ENCODE results near the gene PIGZ.
"Not testable (repeated sequence)": the region's sequence is repeated elsewhere in the genome, so short reads cannot be mapped to it uniquely, and the experiment has no call there.

The PIGZ gene

DNA sequence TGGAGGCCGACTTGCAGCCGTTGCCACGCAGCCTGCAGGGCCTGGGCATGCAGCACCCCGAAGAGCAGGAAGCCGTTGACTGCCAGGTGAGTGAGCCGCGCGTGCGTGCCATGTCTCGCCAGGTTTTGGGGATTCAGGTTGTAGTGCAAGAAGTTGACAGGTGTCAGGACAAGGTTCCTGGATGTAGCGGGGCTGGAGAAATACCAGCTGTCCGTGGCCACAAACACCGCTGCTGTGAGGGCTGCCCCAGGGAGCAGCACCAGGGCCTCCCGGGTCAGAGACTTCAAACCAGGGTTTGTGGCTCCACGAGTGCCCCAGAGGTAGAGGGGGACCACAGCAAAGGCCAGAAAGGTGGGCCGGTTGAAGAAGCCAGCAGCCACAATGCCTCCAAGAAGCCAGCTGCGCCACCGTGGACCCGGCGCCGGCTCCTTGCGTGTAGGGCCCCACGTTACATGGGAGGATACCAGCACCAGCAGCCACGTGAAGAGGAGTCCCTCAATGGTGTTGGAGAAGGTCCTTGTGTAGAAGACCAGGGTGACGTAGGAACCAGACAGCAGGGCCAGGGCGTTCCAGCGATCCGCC is 20.7 kb downstream of the PIGZ start:
- no peak for DNase-seq

DNA sequence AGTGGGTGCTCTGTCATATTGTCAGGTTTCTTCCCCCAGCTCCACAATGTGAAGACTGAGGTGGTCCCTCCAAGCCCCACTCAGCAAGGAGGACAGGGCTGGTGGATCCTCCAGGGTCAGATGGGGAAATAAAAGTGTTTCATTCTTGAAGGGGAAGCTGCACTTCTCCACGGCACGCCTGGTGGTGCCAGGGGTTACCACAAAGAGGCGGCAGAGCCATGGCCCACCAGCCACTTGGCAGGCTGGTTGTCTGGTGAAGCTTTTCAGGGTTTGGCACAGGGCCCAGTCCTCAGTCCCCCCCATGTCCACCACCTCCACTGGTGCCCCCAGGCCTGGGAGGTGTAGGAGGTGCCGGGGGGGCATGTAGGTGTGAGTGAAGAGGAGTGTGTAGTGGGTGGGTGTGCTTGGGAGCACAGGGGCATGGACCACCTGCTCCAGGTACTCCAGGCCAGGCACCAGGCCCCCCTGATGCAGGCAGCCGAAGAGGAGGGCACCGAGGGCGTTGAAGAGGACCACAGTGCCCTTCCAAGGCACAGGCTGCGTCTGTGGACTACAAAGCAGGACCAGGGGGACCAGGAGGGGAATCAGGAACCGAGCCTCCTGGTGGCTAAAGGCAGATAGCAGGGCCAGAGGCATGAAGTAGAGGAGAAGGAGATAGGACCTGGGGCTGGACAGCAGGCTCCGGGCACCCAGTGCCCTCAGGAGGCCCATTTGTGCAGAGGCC is 21.3 kb downstream of the PIGZ start:
- DNase-seq: no peak

GRCh38 chr3:196944037-196944790 is 24.4 kb downstream of the PIGZ start:
- not testable (repeated sequence) for DNase-seq

- peak; percentile 38 for DNase-seq
These were observed 25.7 kb downstream of the PIGZ start for GRCh38 chr3:196942915-196943277.

GRCh38 chr3:196942226-196942914 is 26.3 kb downstream of the PIGZ start, which contains the start of gene NCBP2:
NCBP2 (minus strand) TSS chr3:196942528; CDS start chr3:196942503, 25 bp downstream.
- peak; percentile 99 for DNase-seq

- DNase-seq: peak; percentile 64
These were observed 26.9 kb downstream of the PIGZ start for GRCh38 chr3:196941729-196942225.

- DNase-seq: no peak
These were observed 30.1 kb downstream of the PIGZ start for GRCh38 chr3:196938576-196938975.

DNA sequence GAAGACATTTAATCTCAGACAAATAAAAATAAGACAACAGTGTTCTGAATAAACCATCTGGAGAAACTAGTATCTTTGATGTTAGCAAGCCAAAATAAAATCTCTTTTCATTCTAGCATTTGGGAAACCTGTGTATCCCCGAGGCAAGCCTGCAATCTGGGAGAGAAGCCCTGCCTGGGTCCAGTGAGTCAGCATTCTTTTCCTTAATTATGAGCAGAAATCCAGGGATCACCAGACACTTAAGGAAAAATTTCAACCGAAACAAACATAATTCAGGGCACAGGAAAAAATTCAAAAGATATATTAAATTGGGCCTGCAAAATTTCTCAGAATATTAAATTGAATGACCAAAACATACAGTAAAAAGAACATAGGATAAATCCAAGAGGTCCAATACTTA is 30.5 kb downstream of the PIGZ start:
- DNase-seq: no peak

GRCh38 chr3:196936288-196936687 is 32.3 kb downstream of the PIGZ start:
- DNase-seq: no peak

- no peak for DNase-seq
These were observed 36.0 kb downstream of the PIGZ start for GRCh38 chr3:196932600-196932999.

DNA sequence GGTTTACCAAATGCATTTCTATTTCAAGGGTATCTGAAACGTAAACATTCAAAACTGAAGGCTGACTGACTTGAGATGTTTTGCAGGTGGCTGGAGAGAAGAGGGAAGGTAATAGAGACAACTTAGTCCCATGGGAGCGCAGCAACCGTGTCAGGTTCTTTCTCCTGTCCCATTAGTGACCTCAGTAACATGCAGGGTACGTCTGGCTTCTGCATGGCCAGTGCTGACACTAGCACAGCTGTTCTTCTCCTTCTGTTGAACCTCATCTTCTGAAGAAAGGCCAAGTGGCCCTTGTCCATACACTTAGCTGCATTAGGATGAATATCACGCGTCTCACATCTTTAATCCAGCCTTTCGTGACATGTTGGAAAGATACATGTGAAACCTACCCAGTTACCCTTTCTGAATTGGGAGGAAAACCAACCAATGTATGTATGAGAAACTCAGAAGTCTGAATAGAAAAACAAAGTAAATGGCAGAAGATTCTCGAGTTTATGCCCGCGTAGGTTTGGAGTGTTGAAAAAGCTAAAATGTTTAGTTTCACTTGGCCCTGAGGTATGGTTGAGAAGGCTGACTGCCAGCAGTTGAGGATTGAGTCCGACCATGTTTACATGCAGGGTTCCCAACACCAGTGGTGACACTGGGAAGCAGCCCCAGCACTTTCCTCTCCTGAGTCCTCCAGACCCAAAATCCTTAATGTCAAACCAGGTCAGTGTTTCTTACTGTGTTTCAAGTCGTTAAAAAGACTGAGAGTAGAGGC is 36.6 kb downstream of the PIGZ start:
- no peak for DNase-seq

DNA sequence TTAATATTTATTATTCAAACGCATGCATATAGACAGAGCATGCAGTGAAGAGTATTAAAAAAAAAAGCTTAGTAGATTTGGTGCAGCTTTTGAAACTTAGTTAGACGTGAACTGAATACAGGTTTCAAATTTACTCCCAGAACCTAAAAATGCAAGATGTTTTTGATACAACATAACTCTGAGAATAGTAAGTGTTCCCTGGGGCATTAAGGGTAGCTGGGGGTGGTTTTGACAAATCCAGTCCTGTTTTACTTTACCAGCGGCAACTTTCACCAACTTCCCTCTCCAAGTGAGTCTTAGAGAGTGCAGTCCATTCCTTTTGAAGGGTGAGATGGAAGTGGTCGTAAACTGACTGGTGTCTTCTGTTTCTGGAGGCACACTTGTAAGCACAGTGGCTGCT is 37.5 kb downstream of the PIGZ start:
- no peak for DNase-seq

DNA sequence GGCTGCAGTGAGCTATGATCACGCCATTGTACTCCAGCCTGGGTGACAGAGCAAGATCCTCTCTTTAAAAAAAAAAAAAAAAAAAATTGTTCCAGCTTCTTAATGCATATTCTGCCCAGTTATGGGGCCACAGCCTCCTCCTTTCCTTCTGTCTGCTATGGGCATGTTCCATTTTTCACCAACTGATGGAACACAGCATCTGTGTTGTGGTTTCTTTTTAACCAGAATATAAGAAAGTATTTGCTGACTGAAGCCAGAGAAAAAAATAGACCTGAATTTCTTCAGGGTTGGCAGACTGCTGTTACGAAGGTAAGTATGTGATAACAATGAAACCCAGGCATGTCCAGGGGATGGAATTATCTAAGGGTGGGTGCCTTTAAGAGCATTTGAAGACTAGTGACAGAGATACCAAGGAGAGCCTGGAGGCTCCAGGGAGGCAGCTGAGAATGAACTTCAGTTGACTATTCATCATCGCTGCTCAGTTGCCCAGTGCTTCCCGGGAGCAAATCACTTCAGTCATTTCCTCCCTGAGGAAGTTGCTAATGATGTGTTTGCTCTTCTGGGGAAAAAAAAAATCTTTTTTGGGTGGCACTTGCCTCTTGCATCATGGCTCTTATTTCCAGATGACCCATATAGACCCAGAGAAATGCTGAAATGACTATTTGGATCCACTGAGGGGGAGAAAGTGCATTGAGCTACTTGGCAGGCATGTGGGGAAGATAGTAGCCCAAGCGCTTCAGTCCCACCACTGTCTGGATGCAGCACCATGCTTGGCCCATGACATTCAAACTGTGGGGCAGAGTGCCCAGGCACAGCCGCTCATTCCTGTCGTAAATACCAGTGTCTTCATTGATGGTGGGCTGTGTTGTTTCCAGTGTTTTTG is 40.8 kb downstream of the PIGZ start:
- DNase-seq: no peak

DNA sequence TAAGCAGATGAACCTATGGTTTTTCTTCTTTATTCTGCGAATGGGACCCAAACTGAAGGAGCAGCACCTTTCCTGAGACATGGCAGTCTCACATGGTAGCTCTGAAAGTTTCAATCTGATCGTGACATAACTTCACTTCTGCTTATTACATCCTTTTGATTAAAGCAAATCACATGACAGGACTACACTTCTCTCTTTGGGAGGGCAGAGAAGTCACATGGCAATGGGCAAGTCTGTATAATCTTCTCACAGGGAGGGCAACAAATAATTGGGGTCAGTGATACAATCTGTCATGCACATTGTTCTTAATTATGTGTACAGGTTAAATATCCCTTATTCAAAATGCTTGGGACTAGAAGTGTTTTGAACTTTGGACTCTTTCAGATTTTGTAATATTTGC is 47.9 kb downstream of the PIGZ start:
- DNase-seq: no peak

DNA sequence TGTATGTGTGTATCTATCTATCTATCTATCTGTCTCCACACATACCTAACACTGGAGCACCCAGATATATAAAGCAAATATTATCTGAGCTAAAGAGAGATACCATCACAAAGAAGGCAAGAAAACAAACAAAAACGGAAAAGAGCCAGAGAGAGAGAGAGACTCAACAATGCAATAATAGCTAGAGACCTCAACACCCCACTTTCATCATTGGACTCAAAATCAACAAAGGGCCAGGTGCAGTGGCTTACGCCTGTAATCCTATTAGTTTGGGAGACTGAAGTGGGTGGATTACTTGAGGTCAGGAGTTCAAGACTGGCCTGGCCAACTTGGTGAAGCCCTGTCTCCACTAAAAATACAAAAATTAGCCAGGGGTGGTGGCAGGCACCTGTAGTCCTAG is 49.7 kb downstream of the PIGZ start:
- no peak for DNase-seq

- DNase-seq: no peak
These were observed 51.6 kb downstream of the PIGZ start for GRCh38 chr3:196916995-196917394.

GRCh38 chr3:196916221-196916620 is 52.4 kb downstream of the PIGZ start:
- no peak for DNase-seq

- no peak for DNase-seq
These were observed 53.3 kb downstream of the PIGZ start for GRCh38 chr3:196915375-196915774.

DNA sequence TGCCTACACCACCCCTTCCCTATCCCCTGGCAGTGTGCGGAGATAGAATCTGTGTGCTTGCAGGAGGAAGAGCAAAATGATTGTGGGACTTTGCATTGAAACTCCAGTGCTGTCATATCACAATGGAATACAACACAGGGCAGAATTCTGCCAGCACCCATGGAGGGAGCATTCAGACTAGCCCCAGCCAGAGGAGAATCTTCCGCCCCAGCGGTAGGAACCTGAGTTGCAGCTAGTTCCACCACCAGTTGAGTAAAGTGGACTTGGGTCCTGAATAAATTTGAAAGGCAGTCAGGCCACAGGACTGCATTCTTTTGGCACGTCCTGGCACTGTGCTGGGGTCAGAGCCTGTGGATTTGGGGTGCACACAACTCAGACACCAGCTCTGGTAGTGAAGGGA is 53.8 kb downstream of the PIGZ start:
- DNase-seq: no peak

DNA sequence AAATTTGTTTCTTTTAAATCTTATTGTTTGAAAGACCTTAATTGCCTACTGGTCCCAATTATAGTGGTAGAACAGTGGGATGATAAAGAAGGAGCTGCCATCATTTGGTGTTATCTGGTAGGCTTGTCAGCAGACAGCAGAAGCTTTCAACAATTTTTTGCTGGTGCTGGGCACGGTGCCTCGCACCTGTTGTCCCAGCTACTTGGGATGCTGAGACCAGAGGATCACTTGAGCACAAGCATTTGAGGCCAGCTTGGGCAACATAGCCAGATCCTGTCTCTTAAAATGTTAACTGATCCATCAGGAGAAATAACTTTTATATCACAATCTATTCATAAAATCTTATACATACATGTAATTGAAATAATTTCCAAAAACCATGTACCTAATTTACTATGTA is 64.9 kb downstream of the PIGZ start:
- no peak for DNase-seq

DNA sequence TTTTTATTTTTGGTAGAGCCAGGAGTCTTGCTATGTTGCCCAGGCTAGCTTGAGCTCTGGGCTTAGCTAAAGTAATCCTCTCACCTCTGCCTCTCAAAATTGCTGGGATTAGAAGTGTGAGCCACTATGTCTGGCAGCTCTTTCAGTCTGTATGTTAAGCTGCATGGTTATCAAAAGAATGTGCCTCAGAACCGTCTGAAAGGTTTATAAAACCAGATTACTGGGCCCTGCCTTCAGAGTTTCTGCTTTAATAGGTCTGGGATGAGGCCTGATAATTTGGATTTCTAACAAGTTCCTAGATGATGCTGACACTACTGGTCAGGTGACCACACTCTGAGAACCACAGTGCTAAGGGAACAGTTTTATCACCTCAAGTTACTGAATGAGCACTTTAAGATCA is 66.3 kb downstream of the PIGZ start:
- DNase-seq: no peak

- DNase-seq: no peak
These were observed 66.9 kb downstream of the PIGZ start for GRCh38 chr3:196901768-196902167.

All from CD4-positive, alpha-beta T cell treated with Interleukin-17A for 1 hour (primary cell).